Adrenal gland (tissue), 12 donors: ENCODE data around the gene SCARF2. TPM values are rescaled to one million over a fixed set of nuclear protein-coding genes. Genes with fewer than 3 reads are reported as not detected.
A peak's percentile ranks its signal among the peaks of the same experiment; 100 is the strongest.

Experiments
- DNase-seq, 7 donors: peaks; one replicate each; pipeline ENCODE4 v3.0.0-alpha.2; 2019 to 2020
- H3K27ac ChIP-seq, 5 donors: fragments of 200-600 bp; sonication (generic) in 4 of 5; 1 replicate in 3 of 5; 2 replicates in 2 of 5; pipeline versions ENCODE4 v1.5.1 to v1.8.0; 2016 to 2020; ENCODE audit warnings: mild to moderate bottlenecking in 1 of 5
- H3K27me3 ChIP-seq: fragments of 200-600 bp; 2 replicates; pipeline ENCODE4 v1.8.0; 2021
- H3K36me3 ChIP-seq, 2 donors: fragments of 200-600 bp; replicated peaks in 1 of 2; 1 replicate in 1 of 2; 2 replicates in 1 of 2; pipeline versions ENCODE4 v1.5.1 to v1.8.0; 2018 to 2022
- H3K4me1 ChIP-seq, 2 donors: fragments of 200-600 bp; replicated peaks in 1 of 2; 1 replicate in 1 of 2; 2 replicates in 1 of 2; pipeline versions ENCODE4 v1.5.1 to v1.8.0; 2018 to 2021
- H3K4me3 ChIP-seq, 4 donors: fragments of 200-600 bp; sonication (generic) in 3 of 4; one replicate each; pipeline ENCODE4 v1.5.1; 2016 to 2018
- H3K9me3 ChIP-seq, 3 donors: fragments of 200-600 bp; sonication (generic) in 1 of 3; replicated peaks in 1 of 3; 1 replicate in 2 of 3; 2 replicates in 1 of 3; pipeline versions ENCODE4 v1.5.1 to v1.8.0; 2016 to 2021
- CTCF ChIP-seq, 6 experiments: fragments of 450-650 bp in 4 of 6; fragments of 200-600 bp in 2 of 6; sonication (generic) in 1 of 6; IDR thresholded peaks; 1 replicate in 5 of 6; 2 replicates in 1 of 6; pipeline versions ENCODE4 v1.5.1 to v1.8.0; 2016 to 2021; ENCODE audit warnings: antibody characterized with exemption in 6 of 6, mild to moderate bottlenecking in 2 of 6, moderate library complexity in 1 of 6
- POLR2A ChIP-seq, 2 donors: fragments of 450-650 bp; IDR thresholded peaks; one replicate each; pipeline ENCODE4 v1.6.1; 2017; ENCODE audit warnings: antibody characterized with exemption in 2 of 2, mild to moderate bottlenecking in 2 of 2, moderate library complexity in 1 of 2
- WGBS, 4 donors: extraction: QIAGEN DNeasy Blood & Tissue Kit in 2 of 4; methylation state at CpG; one replicate each; pipeline versions ENCODE4 v1.1.5 to v1.1.7; 2013 to 2017; 5-methylcytosine and 5-hydroxymethylcytosine counted together
- intact Hi-C, 2 donors: fragments of 100-400 bp; cut with DNase I; formaldehyde crosslinking; loops; one replicate each; pipeline versions ENCODE4 v1.14.1 to v1.15.0; 2022 to 2023
- polyA plus RNA-seq, 3 donors: library from polyadenylated mRNA; stranded (reverse); fragments of 200-250 nt in 2 of 3; fragments of 350-450 nt in 1 of 3; fragmentation: Illumina TruSeq in 1 of 3; extraction: RNeasy Lipid Tissue Mini Kit (QIAGEN cat#74804) in 1 of 3; gene quantifications; one replicate each; pipeline ENCODE4 v1.2.3, GENCODE V29; 2013 to 2014
- total RNA-seq, 9 donors: library from RNA; depleted of rRNA in 4 of 9; stranded (reverse); fragments of >200 nt in 4 of 9; fragments of 120-200 nt in 1 of 9; fragmentation: NEBNext Ultra II Directional in 1 of 9; extraction: Animal tissue kit (Norgen Biotek cat#: 25700) in 1 of 9; gene quantifications; one replicate each; pipeline versions ENCODE4 v1.1.0 to v1.2.4, GENCODE V29; 2013 to 2023
- donor health status: healthy with polysubstance abuse.
- donor health status: Bipolar disorder and iron deficiency.
- donor health status: DM: yes; HTN: yes; CAD: no.
- donor health status: DM: no; HTN: no; CAD: no.
- donor health status: DM: no; HTN: no; CAD: no.
- donor health status: DM: yes; HTN: yes; CAD: no.

SCARF2 gene
- total and polyA plus RNA-seq, 12 donors, result 0.92 to 45.3 (median 7.4) TPM

- H3K4me3 ChIP-seq, result no peak overlapping the region
- TF ChIP-seq POLR2A (IDR thresholded peaks at IDR 0.05), result no peak
- no peak for TF ChIP-seq CTCF (IDR thresholded peaks at IDR 0.05)
- H3K4me1 ChIP-seq, result peaks cover 0 to 17% of the 10 kb centered on the region in 2 donors
- no peak for DNase-seq
- intact Hi-C loops, result no loop called here
- H3K9me3 ChIP-seq, result no peaks in the 10 kb centered on the region
- H3K27me3 ChIP-seq, result no peaks in the 10 kb centered on the region
- no peak overlapping the region for H3K27ac ChIP-seq
- no peaks in the 10 kb centered on the region for H3K36me3 ChIP-seq
- WGBS, 4 donors, result 86 to 93% (median 91%) methylated on average over 2 of the region's 2 CpGs
Measured at GRCh38 chr22:20397498-20397897, 40.1 kb downstream of the SCARF2 start.

GRCh38 chr22:20396639-20397038 is 41.0 kb downstream of the SCARF2 start:
- no peaks in the 10 kb centered on the region for H3K36me3 ChIP-seq
- WGBS, 4 donors, result 83 to 100% (median 88%) methylated on average over 1 of the region's 1 CpG
- intact Hi-C loops, result no loop called here
- no peak overlapping the region for H3K4me3 ChIP-seq
- H3K4me1 ChIP-seq, result peaks cover 0 to 17% of the 10 kb centered on the region in 2 donors
- DNase-seq, result peak in 1 of 7 donors; percentile 17
- no peak for TF ChIP-seq CTCF (IDR thresholded peaks at IDR 0.05)
- TF ChIP-seq POLR2A (IDR thresholded peaks at IDR 0.05), result no peak
- no peaks in the 10 kb centered on the region for H3K27me3 ChIP-seq
- no peaks in the 10 kb centered on the region for H3K9me3 ChIP-seq
- no peak overlapping the region for H3K27ac ChIP-seq

GRCh38 chr22:20395907-20396287 is 41.7 kb downstream of the SCARF2 start:
- H3K27ac ChIP-seq, result no peak overlapping the region
- H3K36me3 ChIP-seq, result no peaks in the 10 kb centered on the region
- H3K4me3 ChIP-seq, result no peak overlapping the region
- TF ChIP-seq CTCF (IDR thresholded peaks at IDR 0.05) (no peak), POLR2A (IDR thresholded peaks at IDR 0.05) (no peak)
- H3K27me3 ChIP-seq, result no peaks in the 10 kb centered on the region
- no peak for DNase-seq
- H3K9me3 ChIP-seq, result no peaks in the 10 kb centered on the region
- WGBS, 4 donors, result 74 to 78% (median 77%) methylated on average over 2 of the region's 2 CpGs
- intact Hi-C loops, result no loop called here
- H3K4me1 ChIP-seq, result peaks cover 0 to 17% of the 10 kb centered on the region in 2 donors

- 78 to 84% (median 82%) methylated on average over 16 to 20 of the region's 20 CpGs for WGBS, 4 donors
Measured at GRCh38 chr22:20395181-20395906, 42.3 kb downstream of the SCARF2 start.

More at GRCh38 chr22:20395181-20395906, 42.3 kb downstream of the SCARF2 start:
- no peak overlapping the region for H3K27ac ChIP-seq
- no peaks in the 10 kb centered on the region for H3K36me3 ChIP-seq
- peak overlapping the region in 1 of 4 donors; percentile 84 for H3K4me3 ChIP-seq
- peak in 1 of 7 donors; percentile 49 for DNase-seq
- no peaks in the 10 kb centered on the region for H3K27me3 ChIP-seq
- peaks cover 0 to 17% of the 10 kb centered on the region in 2 donors for H3K4me1 ChIP-seq
- no peaks in the 10 kb centered on the region for H3K9me3 ChIP-seq
- intact Hi-C loops, result no loop called here
- no peak for TF ChIP-seq POLR2A (IDR thresholded peaks at IDR 0.05)
- no peak for TF ChIP-seq CTCF (IDR thresholded peaks at IDR 0.05)
